ENCODE results near the gene DNAH2. TPM values are rescaled to one million over a fixed set of nuclear protein-coding genes. Genes with fewer than 3 reads are reported as not detected.

DNAH2 gene
- total RNA-seq, 2 experiments from 2014 or later = not detected

GRCh38 chr17:7775051-7775450 is 57.5 kb downstream of the DNAH2 start:
- DNase-seq = no peak
- Mint-ChIP-seq H3K4me1 (no peaks in the 10 kb centered on the region), H3K9me3 (no peaks in the 10 kb centered on the region), H3K27me3 (peaks cover 4% of the 10 kb centered on the region), H3K4me3 (no peak overlapping the region), H3K36me3 (ENCODE audit: low read depth) (no peaks in the 10 kb centered on the region), H3K27ac (no peak overlapping the region)
- CTCF ChIA-PET = no interaction called here
- POLR2A ChIA-PET = no interaction called here

GRCh38 chr17:7777017-7777416 is 59.5 kb downstream of the DNAH2 start:
- POLR2A ChIA-PET = no interaction called here
- CTCF ChIA-PET = interaction anchor here (1.0 kb wide), 2 partner anchors 10 to 36 kb away, joined by 3 read pairs; no protein-coding TSS in a partner anchor
- DNase-seq = no peak
- Mint-ChIP-seq H3K9me3 (no peaks in the 10 kb centered on the region), H3K27ac (no peak overlapping the region), H3K36me3 (ENCODE audit: low read depth) (no peaks in the 10 kb centered on the region), H3K4me1 (no peaks in the 10 kb centered on the region), H3K4me3 (no peak overlapping the region), H3K27me3 (peaks cover 4% of the 10 kb centered on the region)

DNA sequence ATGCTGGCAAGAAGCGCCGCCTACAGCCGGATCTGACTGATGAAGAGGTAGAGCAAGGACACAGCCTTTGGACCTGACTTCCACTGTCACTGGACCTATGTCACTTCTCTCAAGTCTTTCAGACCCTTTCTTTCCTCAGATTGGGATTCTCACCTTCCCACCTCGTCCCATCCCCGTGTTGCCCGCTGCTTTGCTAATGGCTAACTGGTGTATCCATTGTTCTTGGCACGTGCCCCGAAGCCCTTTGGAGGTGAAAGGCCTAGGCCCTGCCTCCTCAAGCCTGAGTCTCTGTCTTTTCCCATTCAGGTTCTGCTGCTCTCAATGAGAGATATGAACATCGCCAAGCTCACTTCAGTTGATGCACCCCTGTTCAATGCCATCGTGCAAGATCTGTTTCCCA is 63.2 kb downstream of the DNAH2 start:
- DNase-seq = no peak
- no peak overlapping the region for H3K4me3 Mint-ChIP-seq
- no peaks in the 10 kb centered on the region for H3K9me3 Mint-ChIP-seq
- no peak overlapping the region for H3K27ac Mint-ChIP-seq
- ChIA-PET POLR2A (no interaction called here), CTCF (interaction anchor here (0.6 to 1.1 kb wide), 3 partner anchors 10 to 19 kb away, joined by 3 to 4 read pairs (median 3); no protein-coding TSS in a partner anchor)
- H3K4me1 Mint-ChIP-seq = no peaks in the 10 kb centered on the region
- H3K27me3 Mint-ChIP-seq = no peaks in the 10 kb centered on the region
- no peaks in the 10 kb centered on the region for H3K36me3 Mint-ChIP-seq (ENCODE audit: low read depth)

DNA sequence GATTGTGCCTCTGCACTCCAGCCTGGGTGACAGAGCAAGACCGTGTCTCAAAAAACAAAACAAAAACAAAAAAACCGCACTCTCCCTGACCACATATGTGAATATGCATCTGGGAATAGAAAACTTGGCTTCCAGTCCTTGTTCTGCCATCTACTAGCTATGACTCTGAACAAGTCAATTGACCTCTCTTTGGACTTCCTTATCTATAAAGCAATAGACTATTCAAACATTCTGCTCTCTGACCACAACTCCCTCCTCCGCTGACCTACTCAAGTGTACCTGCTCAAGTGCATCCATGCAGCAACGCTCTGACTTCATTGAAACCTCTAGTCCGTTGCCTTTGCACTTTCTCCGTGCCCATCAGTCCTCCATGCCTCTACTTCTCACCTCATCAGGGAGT is 63.9 kb downstream of the DNAH2 start:
- Mint-ChIP-seq H3K27me3 (no peaks in the 10 kb centered on the region), H3K4me3 (no peak overlapping the region), H3K27ac (no peak overlapping the region), H3K36me3 (ENCODE audit: low read depth) (no peaks in the 10 kb centered on the region), H3K4me1 (no peaks in the 10 kb centered on the region), H3K9me3 (no peaks in the 10 kb centered on the region)
- no peak for DNase-seq
- ChIA-PET POLR2A (no interaction called here), CTCF (interaction anchor here (0.6 to 1.1 kb wide), 4 partner anchors 9 to 20 kb away, joined by 3 to 5 read pairs (median 4); no protein-coding TSS in a partner anchor)

DNA sequence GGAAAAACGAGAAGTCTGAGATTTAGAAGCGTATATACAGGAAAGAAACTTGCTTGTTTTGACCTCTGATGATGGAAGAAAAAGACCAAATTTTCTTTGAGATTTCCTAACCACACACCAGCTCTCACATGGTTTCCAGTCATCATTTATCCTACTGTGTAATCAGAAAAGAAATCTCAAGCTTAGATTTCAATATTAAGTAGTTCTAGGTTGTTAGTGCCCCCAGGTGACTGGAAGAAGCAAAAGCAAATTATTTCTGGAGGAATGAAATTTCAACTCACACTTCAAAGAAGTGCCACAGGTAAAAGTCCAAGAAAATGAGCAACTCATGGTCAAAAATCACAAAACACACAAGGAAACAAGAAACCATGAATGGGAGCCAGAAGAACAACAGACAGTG is 64.7 kb downstream of the DNAH2 start:
- Mint-ChIP-seq H3K36me3 (ENCODE audit: low read depth) (no peaks in the 10 kb centered on the region), H3K9me3 (no peaks in the 10 kb centered on the region), H3K27me3 (no peaks in the 10 kb centered on the region), H3K4me1 (no peaks in the 10 kb centered on the region), H3K27ac (no peak overlapping the region), H3K4me3 (no peak overlapping the region)
- CTCF ChIA-PET = interaction anchor here (0.5 to 0.6 kb wide), 2 partner anchors 194 to 248 kb away, joined by 3 read pairs; no protein-coding TSS in a partner anchor
- POLR2A ChIA-PET = no interaction called here
- no peak for DNase-seq

DNA sequence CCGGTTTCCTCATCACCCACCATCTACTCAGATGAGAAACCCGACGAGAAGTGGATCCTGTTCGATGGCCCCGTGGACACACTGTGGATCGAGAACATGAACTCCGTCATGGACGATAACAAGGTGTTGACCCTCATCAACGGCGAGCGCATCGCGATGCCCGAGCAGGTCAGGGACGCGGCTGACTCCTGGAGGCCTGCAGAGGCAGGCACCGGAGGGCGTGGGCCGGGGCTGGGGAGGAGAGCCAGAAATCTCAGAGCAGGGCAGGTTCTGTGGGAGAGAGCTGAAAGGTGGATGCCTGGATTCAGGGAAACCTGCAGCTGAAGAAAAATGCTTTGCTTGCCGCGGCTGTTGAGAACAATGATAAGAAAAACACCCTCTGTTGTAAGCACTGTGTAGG is 69.3 kb downstream of the DNAH2 start:
- ChIA-PET CTCF (interaction anchor here (1.6 kb wide), 1 partner anchor 24 kb away, joined by 5 read pairs; no protein-coding TSS in a partner anchor), POLR2A (no interaction called here)
- Mint-ChIP-seq H3K4me1 (no peaks in the 10 kb centered on the region), H3K27ac (no peak overlapping the region), H3K4me3 (no peak overlapping the region), H3K36me3 (ENCODE audit: low read depth) (no peaks in the 10 kb centered on the region), H3K27me3 (no peaks in the 10 kb centered on the region), H3K9me3 (no peaks in the 10 kb centered on the region)
- DNase-seq = no peak

GRCh38 chr17:7789131-7789530 is 71.6 kb downstream of the DNAH2 start:
- Mint-ChIP-seq H3K4me3 (no peak overlapping the region), H3K4me1 (no peaks in the 10 kb centered on the region), H3K36me3 (ENCODE audit: low read depth) (no peaks in the 10 kb centered on the region), H3K27me3 (no peaks in the 10 kb centered on the region), H3K27ac (no peak overlapping the region), H3K9me3 (no peaks in the 10 kb centered on the region)
- ChIA-PET CTCF (no interaction called here), POLR2A (no interaction called here)
- no peak for DNase-seq

GRCh38 chr17:7790150-7790549 is 72.6 kb downstream of the DNAH2 start:
- Mint-ChIP-seq H3K4me1 (no peaks in the 10 kb centered on the region), H3K27me3 (no peaks in the 10 kb centered on the region), H3K36me3 (ENCODE audit: low read depth) (no peaks in the 10 kb centered on the region), H3K9me3 (no peaks in the 10 kb centered on the region), H3K27ac (no peak overlapping the region), H3K4me3 (no peak overlapping the region)
- POLR2A ChIA-PET = no interaction called here
- CTCF ChIA-PET = interaction anchor here (0.6 to 1.3 kb wide), 3 partner anchors 9 to 1029 kb away, joined by 3 read pairs; no protein-coding TSS in a partner anchor
- DNase-seq = no peak

DNA sequence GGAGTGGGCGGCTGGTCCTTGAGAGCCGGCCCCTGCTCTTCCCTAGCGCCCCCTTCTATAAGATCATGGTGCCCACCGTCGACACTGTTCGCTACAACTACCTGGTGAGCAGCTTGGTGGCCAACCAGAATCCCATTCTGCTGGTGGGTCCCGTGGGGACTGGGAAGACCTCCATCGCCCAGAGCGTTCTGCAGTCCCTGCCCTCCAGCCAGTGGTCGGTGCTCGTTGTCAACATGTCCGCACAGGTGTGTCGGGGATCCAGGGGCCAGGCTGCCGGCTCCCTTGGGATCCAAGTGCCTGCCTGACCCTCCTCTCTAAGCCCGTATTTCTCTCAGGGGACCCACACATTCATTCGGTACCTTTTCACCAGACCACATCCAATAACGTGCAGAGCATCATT is 75.1 kb downstream of the DNAH2 start:
- Mint-ChIP-seq H3K9me3 (no peaks in the 10 kb centered on the region), H3K4me3 (no peak overlapping the region)
- CTCF ChIA-PET = no interaction called here

DNA sequence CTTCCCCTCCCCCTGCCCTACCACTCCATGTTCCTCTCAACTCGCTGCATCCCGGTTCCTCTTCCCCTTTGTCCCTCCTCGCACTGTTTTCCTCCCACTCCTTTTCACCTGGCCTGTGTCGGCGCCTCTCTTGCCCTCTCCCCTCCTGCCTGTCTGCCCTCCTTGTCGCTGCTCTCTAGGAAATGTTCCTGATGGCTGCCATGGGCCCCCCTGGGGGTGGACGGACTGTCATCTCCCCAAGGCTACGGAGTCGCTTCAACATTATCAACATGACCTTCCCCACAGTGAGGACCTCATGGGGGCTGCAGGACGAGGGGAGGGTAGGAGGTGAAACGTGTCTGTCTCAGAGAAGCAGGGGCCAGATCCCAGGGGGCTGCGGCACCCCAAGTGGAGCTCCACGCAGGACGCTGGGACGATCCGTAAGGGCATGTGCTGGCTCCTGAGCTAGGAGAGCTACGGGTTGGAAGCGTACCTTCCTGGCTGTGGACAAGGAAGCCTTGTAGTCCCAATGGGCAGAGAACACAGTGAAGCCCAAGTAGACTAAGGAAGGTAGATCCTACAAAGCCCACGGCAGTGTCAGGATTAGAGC is 76.6 kb downstream of the DNAH2 start:
- Mint-ChIP-seq H3K4me1 (no peaks in the 10 kb centered on the region), H3K27ac (no peak overlapping the region), H3K36me3 (ENCODE audit: low read depth) (no peaks in the 10 kb centered on the region), H3K27me3 (no peaks in the 10 kb centered on the region), H3K4me3 (no peak overlapping the region), H3K9me3 (no peaks in the 10 kb centered on the region)
- ChIA-PET POLR2A (no interaction called here), CTCF (no interaction called here)
- no peak for DNase-seq

More for the DNA sequence above, 75.1 kb downstream of the DNAH2 start:
- Mint-ChIP-seq H3K27ac (no peak overlapping the region), H3K4me1 (no peaks in the 10 kb centered on the region), H3K36me3 (ENCODE audit: low read depth) (no peaks in the 10 kb centered on the region), H3K27me3 (no peaks in the 10 kb centered on the region)
- POLR2A ChIA-PET = no interaction called here
- DNase-seq = no peak

DNA sequence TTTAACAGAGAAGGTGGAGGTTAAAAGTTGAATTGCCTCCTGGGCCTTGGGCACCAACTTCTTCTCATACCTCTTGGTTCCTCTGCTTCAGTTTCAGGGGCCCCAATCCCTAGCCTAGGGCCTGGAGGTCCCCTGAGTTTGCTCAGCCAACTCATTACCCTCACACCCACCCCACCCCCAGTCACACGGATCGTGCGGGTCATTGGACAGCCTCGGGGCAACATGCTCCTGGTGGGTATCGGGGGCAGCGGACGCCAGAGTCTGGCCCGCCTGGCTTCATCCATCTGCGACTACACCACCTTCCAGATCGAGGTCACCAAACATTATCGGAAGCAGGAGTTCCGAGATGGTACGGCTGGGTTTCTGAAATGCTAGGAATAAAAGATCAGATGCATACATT is 80.4 kb downstream of the DNAH2 start:
- ChIA-PET POLR2A (no interaction called here), CTCF (interaction anchor here (0.9 kb wide), 1 partner anchor 41 kb away, joined by 3 read pairs; no protein-coding TSS in a partner anchor)
- Mint-ChIP-seq H3K27me3 (no peaks in the 10 kb centered on the region), H3K4me1 (no peaks in the 10 kb centered on the region), H3K36me3 (ENCODE audit: low read depth) (no peaks in the 10 kb centered on the region), H3K4me3 (no peak overlapping the region), H3K9me3 (no peaks in the 10 kb centered on the region), H3K27ac (no peak overlapping the region)
- no peak for DNase-seq

DNA sequence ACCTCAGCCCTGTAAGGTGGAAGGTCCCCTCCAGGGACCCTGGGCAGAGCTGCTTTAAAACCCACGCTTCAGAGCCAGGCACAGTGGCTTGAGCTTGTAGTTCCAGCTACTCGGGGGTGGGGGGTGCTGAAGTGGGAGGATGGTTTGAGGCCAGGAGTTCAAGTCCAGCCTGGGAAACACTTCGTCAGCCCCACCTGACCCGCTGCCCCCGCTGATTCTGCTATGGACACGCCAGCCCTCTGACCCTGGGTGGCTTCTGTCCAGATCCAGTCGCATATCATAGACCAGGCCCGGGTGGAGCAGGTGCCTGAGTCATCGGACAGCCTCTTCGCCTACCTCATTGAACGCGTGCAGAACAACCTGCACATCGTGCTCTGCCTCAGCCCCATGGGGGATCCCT is 81.3 kb downstream of the DNAH2 start:
- Mint-ChIP-seq H3K27me3 (no peaks in the 10 kb centered on the region), H3K27ac (no peak overlapping the region), H3K4me3 (no peak overlapping the region), H3K36me3 (ENCODE audit: low read depth) (no peaks in the 10 kb centered on the region), H3K9me3 (no peaks in the 10 kb centered on the region), H3K4me1 (no peaks in the 10 kb centered on the region)
- POLR2A ChIA-PET = no interaction called here
- DNase-seq = no peak
- CTCF ChIA-PET = interaction anchor here (0.9 kb wide), 1 partner anchor 42 kb away, joined by 3 read pairs; no protein-coding TSS in a partner anchor

DNA sequence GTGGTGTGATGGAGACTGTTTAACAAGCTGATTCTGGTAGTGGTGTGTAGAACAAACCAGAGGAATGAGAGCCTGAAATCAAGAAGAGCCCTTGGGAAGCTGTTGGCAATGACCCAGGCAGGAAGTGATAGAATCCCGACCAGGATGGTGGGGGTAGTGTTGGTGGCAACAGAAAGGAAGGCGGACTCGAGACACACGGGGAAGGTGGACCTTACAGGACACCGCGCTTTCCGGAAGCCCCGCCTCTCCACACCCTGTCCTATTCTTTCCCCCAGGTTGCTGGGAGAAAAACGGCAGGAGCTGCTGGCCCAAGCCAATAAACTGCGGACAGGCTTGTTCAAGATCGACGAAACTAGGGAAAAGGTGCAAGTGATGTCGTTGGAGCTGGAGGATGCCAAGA is 86.4 kb downstream of the DNAH2 start:
- ChIA-PET POLR2A (no interaction called here), CTCF (interaction anchor here (0.7 kb wide), 1 partner anchor 19 kb away, joined by 4 read pairs; no protein-coding TSS in a partner anchor)
- Mint-ChIP-seq H3K36me3 (ENCODE audit: low read depth) (no peaks in the 10 kb centered on the region), H3K9me3 (no peaks in the 10 kb centered on the region), H3K27me3 (peaks cover 3% of the 10 kb centered on the region), H3K4me3 (no peak overlapping the region), H3K4me1 (no peaks in the 10 kb centered on the region), H3K27ac (no peak overlapping the region)
- no peak for DNase-seq

DNA sequence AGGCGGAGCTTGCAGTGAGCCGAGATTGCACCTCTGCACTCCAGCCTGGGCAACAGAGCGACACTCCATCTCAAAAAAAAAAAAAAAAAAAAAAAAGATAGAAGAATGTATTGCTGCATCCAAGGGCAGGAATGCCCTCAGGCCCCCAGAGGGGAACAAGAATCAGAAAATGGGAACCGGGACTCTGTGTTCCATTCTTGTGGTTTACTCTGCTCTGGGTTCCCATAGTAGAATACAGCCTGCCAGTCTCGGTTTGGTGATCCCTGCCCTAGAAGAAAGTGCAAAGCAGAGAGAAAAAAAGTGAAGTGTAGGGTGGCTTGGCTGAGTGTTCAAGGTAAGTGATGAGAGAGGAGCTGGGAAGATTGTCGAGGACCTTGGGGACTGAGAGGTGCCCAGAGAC is 89.0 kb downstream of the DNAH2 start:
- DNase-seq = no peak
- H3K4me1 Mint-ChIP-seq = no peaks in the 10 kb centered on the region
- no peak overlapping the region for H3K27ac Mint-ChIP-seq
- H3K9me3 Mint-ChIP-seq = no peaks in the 10 kb centered on the region
- ChIA-PET POLR2A (interaction anchor here (0.6 kb wide), 1 partner anchor 1735 kb away, joined by 3 read pairs; no protein-coding TSS in a partner anchor), CTCF (no interaction called here)
- H3K4me3 Mint-ChIP-seq = no peak overlapping the region
- H3K27me3 Mint-ChIP-seq = peaks cover 6% of the 10 kb centered on the region
- H3K36me3 Mint-ChIP-seq (ENCODE audit: low read depth) = no peaks in the 10 kb centered on the region
